NCI-H1105 treated with DMSO at 0.1 percent for 48 hours (cell line): ENCODE data around the gene CABLES1.

Experiments
- DNase-seq: peaks from one replicate; lab custom pipeline; 2025; lab: John Stamatoyannopoulos, UW

CABLES1 gene

DNA sequence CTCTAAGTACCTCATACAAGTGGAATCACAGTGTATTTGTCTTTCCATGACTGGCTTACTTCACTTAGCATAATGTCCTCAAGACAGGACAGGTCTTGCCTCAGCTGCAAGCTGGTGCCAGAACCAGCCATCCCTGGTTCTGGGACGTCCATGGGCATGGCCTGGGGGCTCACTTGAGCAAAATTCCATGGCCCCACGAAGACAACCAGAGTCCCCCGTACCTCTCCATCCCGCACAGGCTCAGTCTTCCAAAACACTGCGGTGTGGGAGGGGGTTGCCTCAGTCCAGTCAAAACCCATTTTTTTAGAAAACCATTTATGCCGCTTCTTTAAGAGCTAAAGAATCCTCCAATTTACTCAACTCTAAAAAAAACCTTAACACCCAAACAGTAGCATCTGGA, 21.7 kb upstream of the CABLES1 start:
- peak; percentile 10 for DNase-seq

DNA sequence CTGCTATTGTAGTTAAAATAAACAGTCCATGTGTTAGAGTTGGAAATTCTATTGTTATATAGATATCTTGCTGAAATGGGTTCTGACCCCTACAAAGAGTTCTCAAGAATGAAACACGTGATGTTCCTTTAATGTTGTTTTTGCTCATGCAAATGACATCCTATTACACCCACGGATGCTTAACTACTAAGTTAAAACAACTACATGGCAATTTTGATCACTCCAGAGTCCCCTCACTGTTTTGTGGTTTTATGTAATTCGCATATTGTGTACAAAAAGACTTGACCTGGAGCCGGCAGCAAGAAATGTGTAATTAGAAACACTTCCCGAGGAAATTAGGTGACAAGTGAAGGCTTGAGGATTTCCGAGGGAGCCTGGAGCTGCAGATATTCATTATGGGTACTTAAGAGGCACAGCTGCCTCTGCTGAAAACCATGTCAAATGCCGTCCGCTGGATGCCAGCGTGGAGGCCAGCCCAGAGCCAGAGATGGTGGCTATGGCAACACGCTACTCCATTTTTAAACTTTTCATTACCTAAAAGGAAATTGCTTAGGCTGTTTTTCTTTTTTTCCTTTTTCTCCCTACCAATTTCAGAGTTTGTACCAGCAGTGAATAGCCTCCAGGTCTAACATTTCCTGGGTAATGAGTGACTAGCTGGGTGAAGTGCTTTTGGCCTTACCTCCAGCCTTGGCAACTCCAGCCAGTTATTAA, 21.0 kb upstream of the CABLES1 start:
- peak; percentile 94 for DNase-seq

DNA sequence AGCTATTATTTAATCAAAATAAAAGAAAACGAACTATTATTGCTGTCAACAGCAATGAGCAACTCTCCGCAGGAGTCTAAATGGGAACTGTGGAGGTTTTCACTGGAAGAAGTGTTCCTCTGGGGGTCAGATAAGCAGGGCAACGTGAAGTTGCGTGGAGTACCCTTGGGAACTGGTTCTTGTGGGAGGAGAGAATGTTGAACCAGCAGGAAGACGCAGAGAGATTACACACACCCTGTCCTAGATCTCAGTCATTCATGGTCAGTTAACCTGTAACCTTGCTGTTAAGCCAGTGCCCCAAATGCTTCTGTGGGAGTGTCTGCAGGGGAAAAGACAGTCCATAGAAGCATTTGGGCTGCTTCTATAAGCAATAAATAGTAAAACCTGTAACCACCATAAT, 20.4 kb upstream of the CABLES1 start:
- DNase-seq, result no peak

DNA sequence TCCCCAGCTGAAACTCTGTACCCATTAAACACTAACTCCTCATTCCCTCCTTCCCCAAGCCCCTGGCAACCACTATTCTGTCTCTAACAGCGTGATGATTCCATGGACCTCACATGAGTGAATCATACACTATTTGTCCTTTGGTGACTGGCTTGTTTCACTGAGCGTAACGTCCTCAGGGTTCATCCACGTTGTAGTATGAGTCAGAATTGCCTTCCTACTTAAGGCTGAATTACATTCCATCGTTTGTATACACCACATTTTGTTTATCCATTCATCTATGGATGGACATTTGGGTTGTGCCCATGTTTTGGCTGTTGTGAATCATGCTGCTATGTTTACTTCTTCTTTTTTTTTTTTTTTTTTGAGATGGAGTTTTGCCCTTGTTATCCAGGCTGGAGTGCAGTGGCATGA, 19.6 kb upstream of the CABLES1 start:
- no peak for DNase-seq

DNA sequence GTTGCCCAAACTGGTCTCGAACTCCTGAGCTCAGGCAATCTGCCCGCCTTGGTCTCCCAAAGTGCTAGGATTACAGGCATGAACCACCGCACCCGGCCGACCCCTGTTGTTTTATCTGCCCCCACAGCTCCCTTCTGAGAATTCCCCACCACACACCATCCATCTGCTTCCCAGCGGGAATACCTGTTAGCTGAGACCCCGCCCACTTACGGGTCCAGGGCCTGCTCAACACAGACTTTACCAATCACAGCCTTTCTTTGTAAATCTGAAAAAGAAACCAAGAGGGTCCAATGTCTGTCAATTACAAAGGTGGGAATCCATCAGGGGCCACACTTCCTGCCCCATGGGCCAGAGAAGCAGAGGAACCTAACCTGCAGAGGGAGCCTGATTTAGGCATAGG, 14.2 kb upstream of the CABLES1 start:
- no peak for DNase-seq

DNA sequence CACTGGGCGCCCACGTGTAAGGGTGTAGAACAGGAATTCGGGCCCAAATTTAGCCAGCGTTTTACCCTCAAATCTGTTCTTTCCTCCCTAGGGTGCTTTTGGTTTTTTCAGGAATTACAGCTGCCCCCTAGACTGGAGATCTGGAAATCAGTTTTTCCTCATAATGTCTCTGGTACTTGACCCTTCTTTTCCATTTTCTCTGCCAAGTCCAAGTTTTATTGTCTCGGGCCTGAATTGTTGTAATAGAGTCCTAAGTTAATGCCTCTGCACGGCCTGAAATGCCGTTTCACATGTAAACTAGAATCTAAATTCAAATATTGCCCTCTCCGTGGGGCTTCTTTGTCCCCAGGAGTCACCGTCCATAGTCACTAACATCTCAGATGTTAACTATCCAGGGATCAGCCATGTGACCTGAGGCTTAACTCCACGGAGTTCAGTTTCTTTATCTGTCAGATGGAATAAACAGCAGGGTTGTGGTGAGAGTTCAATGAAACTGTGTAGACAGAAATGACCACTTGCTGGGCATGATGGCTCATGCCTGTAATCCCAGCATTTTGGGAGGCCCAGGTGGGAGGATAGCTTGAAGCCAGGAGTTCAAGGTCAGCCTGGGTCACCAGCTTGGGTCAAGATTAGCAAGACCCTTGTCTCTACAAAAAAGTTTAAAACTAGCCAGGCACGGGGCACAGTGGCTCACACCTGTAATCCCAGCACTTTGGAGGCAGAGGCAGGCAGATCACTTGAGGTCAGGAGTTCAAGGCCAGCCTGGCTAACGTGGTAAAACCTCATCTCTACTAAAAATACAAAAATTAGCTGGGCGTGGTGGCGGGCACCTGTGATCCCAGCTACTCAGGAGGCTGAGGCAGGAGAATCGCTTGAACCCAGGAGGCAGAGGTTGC, 12.7 kb upstream of the CABLES1 start:
- DNase-seq, result no peak

DNA sequence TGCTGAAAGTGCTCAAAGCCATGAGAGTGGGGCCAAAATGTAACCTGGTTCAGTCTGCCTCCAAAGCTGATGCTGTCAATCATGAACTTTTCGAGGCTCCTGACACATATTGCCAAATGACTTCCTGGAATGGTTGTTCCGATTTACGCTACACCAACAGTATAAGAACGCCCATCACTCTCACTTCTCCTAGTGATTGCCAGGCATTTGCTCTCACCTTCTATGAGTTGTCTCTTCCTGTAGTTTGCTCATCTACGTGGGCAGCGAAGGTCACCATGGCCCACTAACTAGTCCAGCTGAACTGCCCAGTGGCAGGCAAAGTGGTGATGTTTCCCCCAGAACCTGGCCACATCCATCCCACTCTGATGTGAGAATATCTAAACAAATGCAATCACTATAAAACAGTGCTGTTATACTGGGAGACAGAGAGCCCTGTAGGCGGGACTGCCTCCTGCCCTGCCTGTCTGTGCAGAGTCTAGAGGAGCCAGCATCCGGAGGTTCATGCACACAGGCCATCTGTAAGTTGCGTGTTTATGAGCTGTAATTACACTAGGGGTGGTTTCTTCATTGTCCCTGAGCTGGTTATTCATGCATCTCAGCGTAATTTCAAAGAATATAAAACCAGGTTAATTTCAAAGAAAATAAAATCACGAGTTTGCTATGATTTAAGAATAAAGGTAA, 8.8 kb upstream of the CABLES1 start:
- DNase-seq, result no peak

DNA sequence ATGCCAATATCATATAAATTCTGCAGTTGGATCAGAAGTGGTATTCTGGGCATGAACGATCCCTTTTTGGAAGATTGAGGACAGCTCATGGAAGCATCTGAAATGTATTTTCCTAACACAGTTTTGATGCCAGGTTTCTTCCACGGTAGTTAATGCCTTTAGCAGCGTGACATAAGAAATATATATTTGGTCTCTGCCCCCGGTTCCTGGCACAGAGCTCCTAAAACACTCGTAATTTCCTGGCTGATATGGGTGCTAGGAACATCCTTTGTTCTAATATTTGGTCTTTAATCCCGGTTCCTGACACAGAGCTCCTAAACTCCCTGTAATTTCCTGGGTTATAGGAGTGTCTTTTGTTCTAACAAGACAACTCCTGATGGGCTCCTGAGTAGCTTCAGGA, 8.2 kb upstream of the CABLES1 start:
- no peak for DNase-seq

DNA sequence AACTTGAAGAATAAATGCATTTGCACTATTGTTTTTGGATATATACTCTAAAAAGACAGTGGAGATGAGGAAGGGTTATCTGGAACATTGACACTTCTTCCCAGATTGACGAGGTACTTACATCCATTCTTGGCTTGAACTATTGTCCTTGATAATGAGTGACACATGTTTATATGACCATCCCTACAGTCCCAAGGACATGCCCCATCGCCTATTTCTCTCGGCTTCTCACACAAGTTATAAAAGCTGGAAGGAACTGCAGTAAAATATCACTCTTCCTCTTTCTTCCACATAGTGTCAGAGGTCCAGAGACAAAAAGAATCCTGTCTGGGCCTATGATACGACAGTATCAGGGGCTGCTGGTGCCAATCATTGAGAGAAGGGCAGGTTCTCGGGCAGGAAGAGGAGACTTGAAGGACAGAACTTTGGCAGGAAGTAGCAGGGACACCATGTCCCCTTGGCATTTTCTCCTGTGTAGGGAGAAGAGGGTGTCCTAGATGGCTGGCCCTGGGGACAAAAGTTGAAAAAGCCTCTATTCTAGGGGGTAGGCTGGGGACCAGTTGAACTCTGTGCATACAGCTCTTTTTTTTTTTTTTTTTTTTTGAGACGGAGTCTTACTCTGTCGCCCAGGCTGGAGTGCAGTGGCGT, 5.8 kb upstream of the CABLES1 start:
- DNase-seq, result no peak

DNA sequence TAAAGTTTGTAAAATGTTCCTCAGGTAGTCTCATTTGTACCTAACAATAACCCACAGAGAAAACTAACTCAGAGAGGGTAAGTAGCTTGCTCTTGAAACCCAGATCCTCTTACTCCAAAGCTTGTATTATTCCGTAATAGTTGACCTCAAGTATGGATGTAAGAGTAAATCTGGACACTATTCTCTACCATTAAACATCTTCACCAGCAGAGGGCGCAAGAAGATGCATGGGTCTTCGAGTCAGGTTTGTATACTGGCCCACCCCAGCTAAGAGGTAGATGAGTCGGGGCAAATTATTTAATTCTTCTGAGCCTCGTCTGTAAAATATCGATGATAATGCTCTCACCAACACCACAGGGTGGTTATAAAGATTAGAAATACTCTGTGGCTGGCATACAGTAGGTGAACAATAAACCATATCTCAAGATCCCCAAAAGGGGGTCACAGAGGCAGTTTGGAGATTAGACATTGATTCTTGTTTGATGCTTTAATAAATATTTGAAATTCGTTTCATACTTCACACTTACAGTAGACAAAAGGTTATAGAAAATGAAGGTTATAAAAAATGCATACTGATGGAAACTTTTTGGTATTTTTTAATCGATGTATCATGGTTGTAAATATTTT, 3.5 kb upstream of the CABLES1 start:
- DNase-seq, result peak; percentile 66

DNA sequence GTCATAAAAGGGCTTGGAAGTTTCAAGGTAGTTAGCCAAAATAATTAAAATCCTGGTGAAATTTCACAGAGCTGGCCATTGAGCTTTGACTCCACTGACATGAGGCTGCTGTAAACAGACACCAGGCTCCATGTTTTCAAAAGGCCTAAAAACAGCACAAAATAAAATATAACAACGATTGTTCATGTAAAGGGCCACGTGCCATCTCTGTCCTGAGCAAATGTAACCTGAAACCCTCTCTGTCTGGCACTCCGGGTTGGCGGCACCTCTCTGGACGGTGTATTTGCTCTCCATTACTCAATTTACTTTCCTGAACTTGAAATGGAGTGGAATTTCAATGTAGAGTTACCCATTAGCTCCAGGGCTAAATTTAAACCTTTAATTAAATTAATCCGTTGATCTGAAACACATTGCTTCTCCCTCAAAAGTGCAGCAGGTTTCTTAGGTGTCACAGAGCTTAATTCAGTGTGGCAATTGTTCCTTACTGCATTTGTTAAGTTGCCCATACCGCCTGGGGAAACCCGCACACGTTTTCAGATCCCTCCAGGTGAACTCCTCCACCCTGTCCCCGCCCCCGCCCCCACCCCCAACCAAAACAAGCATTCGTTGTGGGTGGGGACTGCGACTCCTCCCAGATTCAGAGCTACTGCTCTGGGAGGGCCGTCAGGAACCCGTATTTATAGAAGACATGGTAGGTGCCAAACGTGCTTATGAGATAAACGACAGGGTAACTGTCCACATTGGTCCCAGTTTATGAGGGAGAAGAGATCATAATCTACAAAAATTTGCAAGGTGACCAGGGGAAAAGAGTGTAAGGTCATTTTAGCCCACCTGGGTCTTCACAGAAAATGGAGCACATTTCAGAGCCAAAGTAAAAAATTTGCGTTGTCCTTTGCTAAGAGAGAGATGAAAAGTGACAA, 1.2 kb upstream of the CABLES1 start:
- peak; percentile 97 for DNase-seq

DNA sequence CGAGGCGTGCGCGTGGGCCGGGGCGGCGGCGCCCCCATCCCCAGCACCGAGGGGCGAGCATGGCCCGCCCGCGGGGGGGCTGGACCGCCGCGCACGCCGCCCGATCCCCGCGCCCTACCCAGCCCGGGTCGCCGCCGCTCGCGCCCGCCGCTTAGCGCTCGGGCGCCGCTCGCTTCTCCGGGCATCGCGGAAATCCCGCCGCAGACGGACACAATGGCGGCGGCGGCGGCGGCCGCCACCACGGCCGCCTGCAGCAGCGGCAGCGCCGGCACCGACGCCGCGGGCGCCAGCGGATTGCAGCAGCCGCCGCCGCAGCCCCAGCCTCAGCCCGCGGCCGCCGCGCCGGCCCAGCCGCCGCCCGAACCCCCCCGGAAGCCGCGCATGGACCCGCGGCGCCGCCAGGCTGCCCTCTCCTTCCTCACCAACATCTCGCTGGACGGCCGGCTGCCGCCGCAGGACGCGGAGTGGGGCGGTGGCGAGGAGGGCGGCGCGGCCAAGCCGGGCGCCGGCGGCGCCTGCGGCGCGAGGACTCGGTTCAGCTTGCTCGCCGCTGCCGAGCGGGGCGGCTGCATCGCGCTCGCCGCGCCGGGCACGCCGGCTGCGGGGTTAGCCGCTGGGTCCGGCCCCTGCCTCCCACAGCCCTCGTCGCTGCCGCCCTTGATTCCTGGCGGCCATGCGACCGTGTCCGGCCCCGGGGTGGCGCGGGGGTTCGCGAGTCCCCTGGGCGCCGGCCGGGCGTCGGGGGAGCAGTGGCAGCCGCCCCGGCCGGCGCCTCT, 453 bp downstream of the CABLES1 start:
- peak; percentile 32 for DNase-seq

DNA sequence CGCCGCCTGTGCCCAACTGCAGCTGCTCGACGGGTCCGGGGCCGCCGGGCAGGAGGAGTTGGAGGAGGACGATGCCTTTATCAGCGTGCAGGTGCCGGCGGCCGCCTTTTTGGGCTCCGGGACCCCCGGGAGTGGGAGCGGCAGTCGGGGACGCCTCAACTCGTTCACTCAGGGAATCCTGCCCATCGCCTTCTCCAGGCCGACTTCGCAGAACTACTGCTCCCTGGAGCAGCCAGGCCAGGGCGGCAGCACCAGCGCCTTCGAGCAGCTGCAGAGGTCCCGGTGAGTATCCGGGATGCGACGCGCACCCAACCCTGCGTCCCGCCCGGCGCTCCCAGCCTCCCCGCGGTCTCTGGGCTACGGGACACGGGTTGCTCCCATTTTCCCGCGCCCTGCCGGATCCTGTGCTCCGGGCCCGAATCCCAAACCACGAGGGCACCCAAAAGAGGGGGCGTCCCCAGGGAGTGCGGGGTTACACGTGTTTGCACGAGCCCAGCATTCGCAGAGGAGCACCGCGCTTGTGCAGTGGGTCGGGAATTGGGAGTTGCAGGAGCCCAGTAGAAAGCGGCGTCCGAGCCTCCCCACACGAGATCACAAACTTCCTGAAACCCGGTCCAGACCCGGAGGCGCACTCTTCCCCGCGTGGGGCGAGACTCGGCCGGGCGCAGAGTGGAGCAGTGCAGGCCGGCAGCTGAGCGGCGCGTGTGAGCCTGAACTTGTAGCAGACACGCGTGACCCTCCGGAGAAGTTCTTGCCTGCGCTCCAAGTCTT, 1.2 kb downstream of the CABLES1 start:
- peak; percentile 30 for DNase-seq

DNA sequence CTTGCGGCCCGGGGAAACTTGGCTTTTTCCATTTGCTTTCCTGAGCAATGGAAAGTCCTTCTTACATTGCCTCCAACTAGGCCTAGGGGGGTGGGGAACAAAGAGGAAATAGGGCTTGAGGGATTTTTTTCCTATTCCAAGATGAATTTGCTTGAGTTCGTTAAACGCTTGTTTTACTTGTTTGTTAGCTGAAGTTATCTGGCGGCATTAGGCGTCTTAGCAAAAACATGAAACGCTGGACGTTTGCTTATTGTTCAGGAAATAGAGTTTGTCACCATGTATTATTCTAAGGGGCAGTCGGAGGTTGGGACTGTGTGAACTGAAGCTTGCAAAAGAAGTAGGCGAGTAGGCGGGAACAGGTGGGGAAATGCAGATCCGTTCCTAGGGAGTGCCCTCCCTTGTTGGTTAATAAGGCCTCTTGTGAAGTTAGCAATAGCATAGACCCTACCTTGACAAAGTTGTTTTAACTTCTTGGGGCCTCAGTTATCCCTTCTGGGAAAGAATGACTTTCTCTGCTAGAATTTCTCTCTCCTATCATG, 1.9 kb downstream of the CABLES1 start:
- peak; percentile 55 for DNase-seq

DNA sequence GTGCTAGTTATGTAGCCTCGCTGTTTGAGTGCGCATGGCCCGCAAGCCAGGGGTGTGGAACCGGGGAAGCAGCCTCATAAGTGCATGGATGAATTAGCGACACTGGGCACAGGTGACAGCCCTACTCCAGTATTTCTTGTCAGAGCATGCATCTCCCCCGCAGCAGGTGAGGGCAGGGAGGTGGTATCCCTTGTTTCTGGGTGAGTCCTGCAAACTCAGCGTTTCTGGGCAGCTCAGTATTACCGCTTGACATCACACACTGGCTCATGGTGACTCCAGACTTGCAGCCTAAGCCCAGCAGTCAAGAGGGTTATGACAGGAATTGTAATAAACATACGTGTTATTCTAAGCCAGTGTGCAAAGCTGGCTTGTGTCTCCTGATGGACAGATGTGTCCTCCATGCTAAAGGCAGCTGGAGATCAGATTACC, 2.5 kb downstream of the CABLES1 start:
- DNase-seq, result peak; percentile 94

DNA sequence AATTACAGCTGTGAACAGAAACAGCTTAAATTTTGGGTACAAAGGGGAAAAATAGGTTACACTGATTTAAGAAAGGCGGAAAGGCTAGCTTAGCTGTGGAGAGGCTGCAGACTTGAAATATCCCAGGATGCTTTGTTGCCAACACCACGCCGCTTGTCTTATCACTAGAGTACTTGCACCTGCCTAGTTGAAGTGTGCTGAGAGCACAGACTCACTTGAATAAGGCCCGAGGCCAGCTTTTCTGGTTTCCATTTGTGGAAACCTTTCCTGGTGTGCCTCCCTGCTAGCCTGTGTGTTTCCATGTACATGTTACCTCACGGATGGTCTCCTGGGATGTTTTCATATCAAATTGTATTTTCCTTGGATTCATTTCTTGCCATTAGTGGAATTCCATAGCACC, 3.2 kb downstream of the CABLES1 start:
- DNase-seq, result peak; percentile 92

DNA sequence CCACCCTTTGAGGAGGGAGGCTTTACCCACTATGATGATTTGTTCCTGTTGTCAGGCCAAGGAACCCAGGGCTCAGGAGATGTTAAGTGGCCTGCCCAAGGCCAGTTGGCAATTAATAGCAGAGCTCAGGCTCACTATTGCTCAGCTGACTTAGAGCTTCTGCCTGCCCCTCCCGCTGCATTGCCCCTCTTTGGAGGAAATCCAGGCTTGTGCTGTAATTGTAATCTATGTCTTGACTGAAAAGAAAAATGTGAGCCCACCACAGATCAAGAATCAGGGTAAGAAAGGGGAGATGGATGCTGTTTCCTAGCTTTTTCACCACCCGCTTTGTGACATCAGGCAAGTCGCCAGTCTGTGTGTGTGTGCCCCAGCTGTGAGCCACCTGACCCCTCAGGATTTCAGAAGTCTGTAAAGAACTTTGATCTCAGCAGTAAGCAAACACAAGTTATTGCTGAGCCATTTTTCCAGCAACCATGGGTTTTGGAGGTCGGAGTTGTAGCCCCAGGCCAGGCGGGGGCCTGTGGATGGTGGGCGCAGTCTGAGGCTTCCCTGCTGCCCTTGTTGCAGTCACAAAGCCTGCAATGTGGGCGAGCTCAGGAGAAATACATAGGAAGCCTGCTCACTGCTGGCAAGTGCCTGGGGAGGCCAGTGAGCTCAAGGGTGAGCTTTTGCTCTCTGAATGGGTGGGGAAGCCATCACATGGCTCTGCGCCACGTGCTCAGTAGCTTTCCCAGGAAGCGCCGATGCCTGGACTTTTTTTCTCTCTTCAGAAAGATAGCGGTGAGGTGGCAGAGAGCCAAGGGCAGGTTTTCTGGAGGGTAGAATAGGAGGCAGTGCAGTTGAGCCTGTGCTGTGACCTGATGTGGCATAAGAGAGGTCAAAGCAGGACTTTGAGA, 6.1 kb downstream of the CABLES1 start:
- peak; percentile 52 for DNase-seq
